Omental fat pad (tissue), 4 donors: ENCODE measurements around the gene DDX10. TPM values are rescaled to one million over a fixed set of nuclear protein-coding genes. Genes with fewer than 3 reads are reported as not detected.

Experiments used
- ATAC-seq: fragments of 150-250 bp; one replicate; pipeline ENCODE4 v1.9.1; 2016; ENCODE audit warnings: mild to moderate bottlenecking, moderate library complexity; ENCODE audit not compliant: low FRiP score
- DNase-seq: peaks from one replicate; pipeline ENCODE4 v3.0.0-alpha.2; 2019; ENCODE audit warnings: low spot score
- total RNA-seq, 4 donors: library from RNA; depleted of rRNA; stranded (reverse); fragments of >200 nt; gene quantifications; one replicate each; pipeline ENCODE4 v1.1.0, GENCODE V29; 2016
- TF ChIP-seq, protein P1 (sequence below), 3 donors: fragments of 450-650 bp; IDR thresholded peaks; one replicate each; pipeline ENCODE4 v1.5.1; 2016 to 2017; ENCODE audit warnings: antibody characterized with exemption in 3 of 3, mild to moderate bottlenecking in 3 of 3, moderate library complexity in 2 of 3

DDX10 gene
- total RNA-seq, 4 donors from 2014 or later = 20.2 to 60.6 (median 26.5) TPM

DNA sequence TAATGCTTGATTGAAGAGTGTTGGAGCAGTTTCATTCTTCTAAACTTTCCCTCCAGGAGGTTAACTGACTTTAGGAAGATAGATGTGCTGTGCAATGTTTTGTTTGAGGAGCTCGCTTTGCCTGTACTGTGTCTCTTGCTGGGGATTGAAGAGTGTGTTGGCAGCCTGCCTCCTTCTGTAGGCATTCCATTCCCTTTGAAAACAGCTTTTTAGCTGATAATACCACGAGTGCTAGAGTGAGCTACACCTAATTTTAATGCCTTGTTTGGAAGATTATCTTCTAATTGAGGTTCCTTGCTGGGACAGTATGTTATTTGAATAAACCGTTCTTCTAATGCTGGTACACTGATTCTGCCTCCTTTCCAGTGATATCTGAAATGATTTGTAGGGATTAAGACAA is 7.2 kb downstream of the DDX10 start:
- ATAC-seq (peak; percentile 47), DNase-seq (no peak)
- TF ChIP-seq, protein P1, sequence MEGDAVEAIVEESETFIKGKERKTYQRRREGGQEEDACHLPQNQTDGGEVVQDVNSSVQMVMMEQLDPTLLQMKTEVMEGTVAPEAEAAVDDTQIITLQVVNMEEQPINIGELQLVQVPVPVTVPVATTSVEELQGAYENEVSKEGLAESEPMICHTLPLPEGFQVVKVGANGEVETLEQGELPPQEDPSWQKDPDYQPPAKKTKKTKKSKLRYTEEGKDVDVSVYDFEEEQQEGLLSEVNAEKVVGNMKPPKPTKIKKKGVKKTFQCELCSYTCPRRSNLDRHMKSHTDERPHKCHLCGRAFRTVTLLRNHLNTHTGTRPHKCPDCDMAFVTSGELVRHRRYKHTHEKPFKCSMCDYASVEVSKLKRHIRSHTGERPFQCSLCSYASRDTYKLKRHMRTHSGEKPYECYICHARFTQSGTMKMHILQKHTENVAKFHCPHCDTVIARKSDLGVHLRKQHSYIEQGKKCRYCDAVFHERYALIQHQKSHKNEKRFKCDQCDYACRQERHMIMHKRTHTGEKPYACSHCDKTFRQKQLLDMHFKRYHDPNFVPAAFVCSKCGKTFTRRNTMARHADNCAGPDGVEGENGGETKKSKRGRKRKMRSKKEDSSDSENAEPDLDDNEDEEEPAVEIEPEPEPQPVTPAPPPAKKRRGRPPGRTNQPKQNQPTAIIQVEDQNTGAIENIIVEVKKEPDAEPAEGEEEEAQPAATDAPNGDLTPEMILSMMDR (IDR thresholded peaks at IDR 0.05) = no peak

- TF ChIP-seq, protein P1 (IDR thresholded peaks at IDR 0.05) = no peak
- ATAC-seq (no peak), DNase-seq (no peak)
Observed at GRCh38 chr11:108672786-108673185, 7.9 kb downstream of the DDX10 start.

DNA sequence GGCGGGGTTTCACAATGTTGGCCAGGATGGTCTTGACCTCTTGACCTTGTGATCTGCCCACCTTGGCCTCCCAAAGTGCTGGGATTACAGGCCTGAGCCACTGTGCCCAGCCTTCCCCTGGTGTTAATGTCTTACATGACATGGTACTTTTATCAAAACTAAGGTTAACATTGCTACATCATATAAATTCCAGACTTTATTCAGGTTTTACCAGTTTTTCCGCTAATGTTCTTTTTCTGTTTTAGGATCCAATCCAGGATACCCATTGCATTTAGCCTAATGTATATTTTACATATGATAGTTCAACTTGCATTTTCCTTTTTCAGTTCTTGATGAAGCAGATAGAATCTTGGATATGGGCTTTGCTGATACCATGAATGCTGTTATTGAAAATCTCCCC is 14.2 kb downstream of the DDX10 start:
- DNase-seq = no peak
- ATAC-seq = no peak
- TF ChIP-seq, protein P1 (IDR thresholded peaks at IDR 0.05) = no peak

DNA sequence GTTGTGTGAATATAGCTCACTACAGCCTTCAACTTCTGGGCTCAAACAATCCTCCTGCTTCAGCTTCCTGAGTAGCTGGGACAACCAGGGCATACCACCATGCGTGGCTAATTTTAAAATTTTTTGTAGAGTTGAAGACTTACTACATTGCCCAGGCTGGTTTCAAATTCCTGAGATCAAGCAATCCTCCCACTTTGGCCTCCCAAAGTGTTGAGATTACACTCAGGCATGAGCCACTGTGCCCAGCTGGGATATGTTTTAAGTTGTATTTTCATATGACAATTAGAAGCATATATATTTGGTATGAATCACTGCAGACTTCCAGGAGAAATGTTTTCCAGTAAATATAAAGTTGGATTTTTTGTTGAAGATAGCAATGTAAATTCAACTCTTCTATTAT is 15.4 kb downstream of the DDX10 start:
- DNase-seq (no peak), ATAC-seq (no peak)
- TF ChIP-seq, protein P1 (IDR thresholded peaks at IDR 0.05) = no peak

- ATAC-seq (no peak), DNase-seq (no peak)
- TF ChIP-seq, protein P1 (IDR thresholded peaks at IDR 0.05) = no peak
Observed at GRCh38 chr11:108685419-108686130, 20.7 kb downstream of the DDX10 start.

- ATAC-seq (peak; percentile 48), DNase-seq (no peak)
- TF ChIP-seq, protein P1 (IDR thresholded peaks at IDR 0.05) = no peak
Observed at GRCh38 chr11:108693852-108694251, 29.0 kb downstream of the DDX10 start.

- ATAC-seq (no peak), DNase-seq (no peak)
- TF ChIP-seq, protein P1 (IDR thresholded peaks at IDR 0.05) = no peak
Observed at GRCh38 chr11:108694846-108695245, 30.0 kb downstream of the DDX10 start.
